ENCODE data around the gene NPEPPS. TPM values are rescaled to one million over a fixed set of nuclear protein-coding genes. Genes with fewer than 3 reads are reported as not detected.
"Not testable (repeated sequence)": the region's sequence is repeated elsewhere in the genome, so short reads cannot be mapped to it uniquely, and the experiment has no call there.

Gene NPEPPS
- total RNA-seq = 183 TPM

- DNase-seq = peak; percentile 95
Measured at GRCh38 chr17:47530557-47531232, at the start of gene NPEPPS. TSS of gene NPEPPS (plus strand) at chr17:47531108. CDS start at chr17:47531301, 193 bp downstream.

GRCh38 chr17:47491841-47492212 lies 39.1 kb upstream of the NPEPPS start:
- DNase-seq = not testable (repeated sequence)

DNA sequence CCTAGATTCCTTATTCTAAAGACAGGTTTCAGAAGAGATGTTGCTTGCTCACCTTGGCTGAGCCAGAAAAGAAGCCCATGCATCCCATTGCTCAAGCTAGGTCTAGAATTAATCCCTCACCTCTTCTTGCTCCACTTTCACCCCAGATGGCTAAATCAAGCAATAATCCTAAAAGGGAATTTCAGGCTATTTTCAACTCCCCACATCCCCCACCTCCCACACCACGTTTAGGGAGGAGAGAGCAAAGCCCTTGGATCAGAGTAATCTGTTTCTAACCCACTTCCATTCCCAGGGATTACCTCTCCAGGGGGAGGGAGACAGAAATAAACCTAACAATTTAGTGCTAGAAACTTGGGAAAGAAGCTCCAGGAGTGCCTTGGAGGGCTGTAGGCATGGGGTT lies 31.8 kb upstream of the NPEPPS start:
- not testable (repeated sequence) for DNase-seq

GRCh38 chr17:47499494-47499893 lies 31.4 kb upstream of the NPEPPS start:
- not testable (repeated sequence) for DNase-seq

- peak; percentile 35 for DNase-seq
Measured at GRCh38 chr17:47500620-47501019, 30.3 kb upstream of the NPEPPS start.

GRCh38 chr17:47502122-47502731 lies 28.7 kb upstream of the NPEPPS start:
- peak; percentile 62 for DNase-seq

DNA sequence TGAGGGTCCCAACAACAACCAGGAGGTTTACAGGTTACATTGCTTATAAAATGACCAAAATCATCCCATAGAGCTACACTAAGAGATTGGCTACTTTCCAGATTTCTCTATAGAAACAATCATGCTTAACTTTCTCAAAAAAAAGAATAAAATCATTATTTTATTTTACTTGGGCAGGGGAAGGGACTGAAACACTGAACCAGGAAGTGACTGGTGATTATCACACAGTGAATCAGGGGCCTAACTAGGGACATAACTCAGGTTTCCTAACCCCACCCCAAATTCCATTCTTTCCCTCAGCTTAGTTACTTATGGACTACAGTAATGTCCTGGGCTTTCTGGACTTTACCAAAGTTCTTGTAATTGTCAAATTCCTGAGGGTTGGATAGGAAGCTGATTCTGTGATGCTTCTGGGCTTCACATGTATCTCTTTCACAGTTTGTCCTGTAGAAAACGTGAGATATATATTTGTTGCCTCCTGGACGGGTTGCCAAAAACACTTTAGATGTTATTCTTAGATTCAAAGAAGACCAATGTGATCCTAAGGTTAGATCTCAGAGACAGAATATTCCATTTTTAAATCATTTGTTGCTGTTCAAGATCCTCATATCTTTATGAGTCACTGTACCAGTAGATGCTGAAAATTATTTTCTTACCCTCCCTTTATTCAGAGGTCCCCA lies 28.0 kb upstream of the NPEPPS start:
- DNase-seq = peak; percentile 21

GRCh38 chr17:47511701-47512146 lies 19.2 kb upstream of the NPEPPS start:
- peak; percentile 12 for DNase-seq

GRCh38 chr17:47513301-47513700 lies 17.6 kb upstream of the NPEPPS start:
- not testable (repeated sequence) for DNase-seq

DNA sequence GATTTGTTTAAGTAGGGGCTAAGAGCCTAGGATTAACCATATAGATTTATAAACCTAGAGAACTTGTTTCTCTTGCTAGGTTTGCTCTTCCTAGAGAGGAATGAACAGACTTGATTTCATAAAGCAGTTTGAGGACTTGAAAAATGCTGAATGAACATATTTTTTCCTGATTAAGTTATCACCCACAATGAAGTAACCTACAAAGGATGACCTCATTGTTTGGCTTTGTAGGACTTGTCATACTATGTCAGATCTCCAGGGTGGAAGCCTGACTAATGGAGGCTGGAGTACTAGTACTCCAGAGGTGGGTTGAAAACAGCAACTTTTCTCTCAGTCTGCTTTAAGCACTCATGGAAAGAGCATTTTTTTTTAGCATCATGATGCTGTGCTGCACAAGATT lies 12.0 kb upstream of the NPEPPS start:
- not testable (repeated sequence) for DNase-seq

DNA sequence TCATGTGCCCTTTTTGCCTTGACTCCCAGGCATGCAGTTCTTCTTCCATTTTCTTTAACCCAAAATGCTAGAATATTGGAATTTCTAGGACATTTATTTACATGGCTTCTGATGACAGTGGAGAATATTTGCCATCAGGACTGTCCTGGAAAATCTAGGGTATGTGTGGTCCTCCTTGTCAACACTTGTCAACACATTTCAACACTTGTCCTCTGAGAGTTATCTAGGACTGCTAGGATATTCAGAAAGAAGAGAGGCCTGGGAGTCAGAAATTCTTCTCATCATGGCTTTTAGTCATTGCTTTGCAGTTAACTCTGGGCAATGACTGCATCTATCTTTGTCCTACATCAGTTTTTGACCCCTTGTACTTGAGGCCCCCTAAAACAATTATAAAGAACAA lies 11.5 kb upstream of the NPEPPS start:
- not testable (repeated sequence) for DNase-seq

DNA sequence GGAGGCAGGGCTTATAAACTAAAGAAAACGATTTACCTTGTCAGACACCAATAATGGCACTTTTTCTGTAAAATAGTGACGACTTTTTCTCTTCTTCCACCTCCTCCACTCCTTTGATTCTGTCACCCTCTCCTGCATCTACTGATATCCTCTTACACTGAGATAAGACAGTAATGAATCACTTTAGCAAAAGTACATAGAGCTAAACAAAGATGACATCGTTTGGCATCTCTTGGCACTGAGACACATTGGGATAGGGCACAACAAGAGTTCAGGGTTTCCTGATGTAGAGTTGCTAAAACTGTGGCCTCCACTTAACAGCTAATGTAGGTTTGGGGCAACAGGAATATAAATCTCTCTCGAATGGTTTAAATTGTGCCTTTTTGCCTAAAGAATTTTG lies 10.6 kb upstream of the NPEPPS start:
- DNase-seq = not testable (repeated sequence)

GRCh38 chr17:47521434-47521833 lies 9.5 kb upstream of the NPEPPS start:
- not testable (repeated sequence) for DNase-seq

DNA sequence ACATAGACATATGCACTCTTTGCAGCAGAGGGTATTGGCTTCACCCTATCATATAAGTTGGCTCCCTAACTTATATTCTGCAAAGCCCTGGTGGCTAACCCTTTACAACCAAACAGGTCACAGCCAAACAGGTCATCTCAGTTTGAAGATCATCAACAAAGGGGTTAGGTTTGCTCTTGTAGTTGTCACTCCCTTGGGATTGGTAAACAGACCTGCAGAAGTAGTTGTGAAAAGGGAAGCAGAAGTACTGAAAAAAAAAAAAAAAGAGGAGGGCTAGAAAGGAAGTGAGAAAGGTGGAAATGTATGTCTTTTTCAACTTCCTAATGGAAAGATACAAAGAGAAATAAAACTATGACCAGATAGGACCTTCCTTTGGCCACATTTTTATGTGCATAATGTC lies 8.6 kb upstream of the NPEPPS start:
- not testable (repeated sequence) for DNase-seq

GRCh38 chr17:47531233-47531820 lies 419 bp downstream of the NPEPPS start:
- not testable (repeated sequence) for DNase-seq

GRCh38 chr17:47539085-47539484 lies 8.2 kb downstream of the NPEPPS start:
- DNase-seq = not testable (repeated sequence)

- not testable (repeated sequence) for DNase-seq
Measured at GRCh38 chr17:47541676-47542075, 10.8 kb downstream of the NPEPPS start.

GRCh38 chr17:47544327-47544726 lies 13.4 kb downstream of the NPEPPS start:
- DNase-seq = not testable (repeated sequence)

DNA sequence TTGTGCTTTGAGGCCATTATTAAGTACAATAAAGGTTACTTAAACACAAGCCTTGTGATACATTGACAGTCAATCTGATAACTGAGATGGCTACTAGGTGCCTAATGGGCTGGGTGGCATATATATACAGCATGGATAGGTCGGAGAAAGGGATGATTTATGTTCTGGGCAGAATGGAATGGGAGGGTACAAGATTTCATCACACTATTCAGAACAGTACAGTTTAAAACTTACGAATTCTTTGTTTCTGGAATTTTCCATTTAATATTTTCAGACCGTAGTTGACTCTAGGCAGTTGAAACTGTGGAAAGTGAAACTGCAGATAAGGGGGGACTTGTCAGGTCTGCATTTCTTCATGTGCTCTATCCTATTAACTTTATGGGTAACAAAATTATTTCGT lies 23.8 kb downstream of the NPEPPS start:
- DNase-seq = not testable (repeated sequence)

- not testable (repeated sequence) for DNase-seq
Measured at GRCh38 chr17:47556108-47556507, 25.2 kb downstream of the NPEPPS start.

DNA sequence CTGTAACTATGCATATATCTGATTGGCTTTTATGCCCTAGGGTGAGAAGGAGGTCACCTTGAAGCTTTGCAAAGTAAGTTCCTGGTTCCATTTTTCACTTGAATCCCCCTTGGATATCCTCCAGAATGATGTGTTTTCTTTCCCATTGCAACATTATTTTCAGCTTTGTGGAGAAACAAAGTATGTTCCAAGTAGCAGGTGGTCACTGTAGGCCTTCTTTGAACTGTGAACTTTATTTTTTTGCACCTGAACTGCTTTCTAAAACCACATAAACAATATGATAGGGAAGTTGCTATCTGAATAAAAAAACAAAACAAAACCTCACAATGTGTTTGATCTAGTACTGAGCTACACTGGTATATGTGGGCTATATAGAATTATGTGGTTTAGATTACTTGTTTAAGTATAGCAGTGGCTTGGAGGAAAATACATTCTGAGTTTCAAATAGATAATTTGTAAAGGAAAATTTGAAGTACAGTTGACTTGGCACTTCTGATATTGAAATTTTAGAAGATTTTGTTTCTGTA lies 29.7 kb downstream of the NPEPPS start:
- not testable (repeated sequence) for DNase-seq

GRCh38 chr17:47561698-47562405 lies 30.9 kb downstream of the NPEPPS start:
- not testable (repeated sequence) for DNase-seq
